ENCODE measurements around the gene CALHM4. TPM values are rescaled to one million over a fixed set of nuclear protein-coding genes. Genes with fewer than 3 reads are reported as not detected.

The CALHM4 gene
- total and polyA plus RNA-seq, 2 of the 13 experiments (the other 11 are each of a cell fraction or from before 2014, with no cell fraction given), result not detected

- TF ChIP-seq CENPBD1 (CRISPR knock-in tag; IDR thresholded peaks at IDR 0.05; ENCODE audit: borderline replicate concordance, low read depth) (no peak), ZZZ3 (CRISPR knock-in tag; IDR thresholded peaks at IDR 0.05; ENCODE audit: borderline replicate concordance) (no peak), NR2F1 (CRISPR knock-in tag; IDR thresholded peaks at IDR 0.05) (no peak), PRDM10 (CRISPR knock-in tag; IDR thresholded peaks at IDR 0.05; ENCODE audit: low read depth) (no peak), RBM39 (IDR thresholded peaks at IDR 0.05; ENCODE audit: low read depth, low read length, poor library complexity, severe bottlenecking) (no peak), ZFP41 (CRISPR knock-in tag; IDR thresholded peaks at IDR 0.05; ENCODE audit: borderline replicate concordance) (no peak), ZNF720 (CRISPR knock-in tag; IDR thresholded peaks at IDR 0.05) (no peak), ETS1 (CRISPR knock-in tag; IDR thresholded peaks at IDR 0.05) (no peak), MNT (IDR thresholded peaks at IDR 0.05) (no peak), HMG20B (CRISPR knock-in tag; conservative IDR thresholded peaks at IDR 0.05) (no peak), SMAD3 (CRISPR knock-in tag; IDR thresholded peaks at IDR 0.05) (no peak), HNRNPUL1 (IDR thresholded peaks at IDR 0.05; ENCODE audit: low read depth, low read length) (no peak), NAIF1 (CRISPR knock-in tag; IDR thresholded peaks at IDR 0.05; ENCODE audit: borderline replicate concordance) (peak; percentile 76), ATF2 (CRISPR knock-in tag; IDR thresholded peaks at IDR 0.05) (no peak), HMG20A (CRISPR knock-in tag; IDR thresholded peaks at IDR 0.05; ENCODE audit: borderline replicate concordance) (no peak), GABPA (IDR thresholded peaks at IDR 0.05; ENCODE audit: low read depth, low read length) (no peak), GABPA (CRISPR knock-in tag; IDR thresholded peaks at IDR 0.05; ENCODE audit: low read depth) (no peak), NCOA5 (CRISPR knock-in tag; IDR thresholded peaks at IDR 0.05) (no peak), ZNF629 (CRISPR knock-in tag; conservative IDR thresholded peaks at IDR 0.05) (no peak), MED1 (CRISPR knock-in tag; IDR thresholded peaks at IDR 0.05) (no peak), SRSF4 (IDR thresholded peaks at IDR 0.05; ENCODE audit: low read depth, low read length, poor library complexity, severe bottlenecking) (no peak), ZNF10 (CRISPR knock-in tag; IDR thresholded peaks at IDR 0.05; ENCODE audit: borderline replicate concordance, low read depth) (no peak), ZNF782 (CRISPR knock-in tag; IDR thresholded peaks at IDR 0.05; ENCODE audit: borderline replicate concordance) (no peak), ZNF331 (CRISPR knock-in tag; IDR thresholded peaks at IDR 0.05) (no peak), GTF2F1 (IDR thresholded peaks at IDR 0.05; ENCODE audit: low read length) (no peak)
These were observed 18.1 kb downstream of the CALHM4 start (continued) for GRCh38 chr6:116571683-116572000.
